ENCODE measurements around the gene SOS2.

SOS2 gene

GRCh38 chr14:50231475-50232275, at the start of gene SOS2:
TSS of gene SOS2 (minus strand) at chr14:50231578. CDS start at chr14:50231283, 295 bp downstream.
- DNase-seq = peak; percentile 89

- DNase-seq = no peak
Measured at GRCh38 chr14:50272498-50272897, 41.1 kb upstream of the SOS2 start.

GRCh38 chr14:50270932-50271331, 39.6 kb upstream of the SOS2 start:
- DNase-seq = no peak

- DNase-seq = no peak
Measured at GRCh38 chr14:50265029-50265428, 33.7 kb upstream of the SOS2 start.

- no peak for DNase-seq
Measured at GRCh38 chr14:50263321-50263720, 31.9 kb upstream of the SOS2 start.

- DNase-seq = no peak
Measured at GRCh38 chr14:50262865-50263264, 31.5 kb upstream of the SOS2 start.

GRCh38 chr14:50260511-50260910, 29.1 kb upstream of the SOS2 start:
- DNase-seq = peak; percentile 35

- DNase-seq = no peak
Measured at GRCh38 chr14:50260072-50260471, 28.7 kb upstream of the SOS2 start.

- no peak for DNase-seq
Measured at GRCh38 chr14:50257732-50258131, 26.4 kb upstream of the SOS2 start.

- no peak for DNase-seq
Measured at GRCh38 chr14:50254248-50254647, 22.9 kb upstream of the SOS2 start.

- no peak for DNase-seq
Measured at GRCh38 chr14:50249136-50249775, 17.9 kb upstream of the SOS2 start.

- no peak for DNase-seq
Measured at GRCh38 chr14:50247245-50247644, 15.9 kb upstream of the SOS2 start.

- no peak for DNase-seq
Measured at GRCh38 chr14:50242566-50243310, 11.4 kb upstream of the SOS2 start.

GRCh38 chr14:50242096-50242495, 10.7 kb upstream of the SOS2 start:
- DNase-seq = no peak

GRCh38 chr14:50237427-50237826, 6.0 kb upstream of the SOS2 start:
- no peak for DNase-seq

- DNase-seq = no peak
Measured at GRCh38 chr14:50233951-50234250, 2.5 kb upstream of the SOS2 start.

- no peak for DNase-seq
Measured at GRCh38 chr14:50233166-50233950, 2.0 kb upstream of the SOS2 start.

- peak; percentile 56 for DNase-seq
Measured at GRCh38 chr14:50232276-50232642, 881 bp upstream of the SOS2 start.

- peak; percentile 37 for DNase-seq
Measured at GRCh38 chr14:50230701-50231474, 490 bp downstream of the SOS2 start.

GRCh38 chr14:50230401-50230700, 1.0 kb downstream of the SOS2 start:
- no peak for DNase-seq

- no peak for DNase-seq
Measured at GRCh38 chr14:50229681-50230080, 1.7 kb downstream of the SOS2 start.

- DNase-seq = no peak
Measured at GRCh38 chr14:50228313-50228712, 3.1 kb downstream of the SOS2 start.

GRCh38 chr14:50225974-50226297, 5.4 kb downstream of the SOS2 start:
- DNase-seq = peak; percentile 10
